ENCODE measurements around the gene ZNF554. TPM values are rescaled to one million over a fixed set of nuclear protein-coding genes. Genes with fewer than 3 reads are reported as not detected.

Gene ZNF554
- total and polyA plus RNA-seq, 2 experiments from 2014 or later, result 2.0 to 7.5 TPM

DNA sequence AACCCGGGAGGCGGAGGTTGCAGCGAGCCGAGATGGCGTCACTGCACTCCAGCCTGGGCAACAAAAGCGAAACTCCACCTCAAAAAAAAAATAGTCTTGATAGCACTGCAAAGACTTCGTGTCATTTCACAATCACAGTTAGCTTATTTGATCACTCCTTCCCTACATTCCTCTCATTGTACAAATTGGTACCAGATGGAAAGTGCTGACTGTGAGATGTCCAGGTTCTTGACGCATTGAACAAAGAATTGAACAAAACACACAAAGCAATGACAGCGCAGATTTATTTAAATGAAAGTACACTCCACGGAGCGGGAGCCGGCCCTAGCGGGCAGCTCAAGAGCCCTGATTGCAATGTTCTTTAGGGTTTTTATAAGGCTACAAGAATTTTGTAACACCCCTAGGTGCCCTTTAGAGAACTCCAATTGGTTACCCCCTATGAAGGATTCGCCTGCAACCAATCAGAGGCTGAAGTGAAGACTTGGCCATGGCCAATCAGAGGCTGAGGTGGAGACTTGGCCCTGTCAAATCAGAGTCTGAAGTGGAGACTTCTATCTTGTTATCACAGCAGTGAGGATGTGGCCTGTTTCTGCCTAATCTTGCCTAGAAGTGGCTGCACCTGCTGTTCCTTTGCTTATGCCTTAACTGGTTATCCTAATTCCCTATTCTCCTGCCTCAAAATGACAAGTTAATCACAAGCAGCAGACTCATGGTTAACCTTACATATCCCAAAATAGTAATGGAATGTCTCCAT lies 64.2 kb downstream of the ZNF554 start:
- Mint-ChIP-seq H3K36me3 (ENCODE audit: low read depth) (peaks cover 9% of the 10 kb centered on the region), H3K27me3 (ENCODE audit: insufficient read depth, low read depth, poor library complexity) (peaks cover 7% of the 10 kb centered on the region), H3K27ac (no peak overlapping the region), H3K4me3 (no peak overlapping the region), H3K9me3 (peaks cover 72% of the 10 kb centered on the region), H3K4me1 (peaks cover 2% of the 10 kb centered on the region)
- no peak for DNase-seq (ENCODE audit: low spot score)
- no peak overlapping the region for H2AFZ ChIP-seq
- H3K27ac ChIP-seq (ENCODE audit: low read depth), result no peak overlapping the region
- 0 out of 2 replicates have a peak, but pooled peaks cover 2% of the 10 kb centered on the region for H3K9me2 ChIP-seq (ENCODE audit: insufficient read depth)
- H3K79me2 ChIP-seq (replicated peaks; ENCODE audit: insufficient read depth), result no peaks in the 10 kb centered on the region
- no peaks in the 10 kb centered on the region; the same call in 1 of the 2 replicates for H3K4me1 ChIP-seq (ENCODE audit: insufficient read depth)
- TF ChIP-seq STAT1 (IDR thresholded peaks at IDR 0.05; ENCODE audit: unreplicated experiment), result no peak
- TF ChIP-seq NANOG (IDR thresholded peaks at IDR 0.05; ENCODE audit: borderline replicate concordance), result no peak
- TF ChIP-seq JUNB (IDR thresholded peaks at IDR 0.05; ENCODE audit: unreplicated experiment), result no peak
- no peak for TF ChIP-seq EZH2phosphoT487 (IDR thresholded peaks at IDR 0.05; ENCODE audit: unreplicated experiment)
- no peak for TF ChIP-seq ZNF331 (CRISPR knock-in tag; IDR thresholded peaks at IDR 0.05; ENCODE audit: low read depth)
- no peak for TF ChIP-seq CREB1 (CRISPR knock-in tag; IDR thresholded peaks at IDR 0.05; ENCODE audit: low read depth)
- TF ChIP-seq, protein P1, sequence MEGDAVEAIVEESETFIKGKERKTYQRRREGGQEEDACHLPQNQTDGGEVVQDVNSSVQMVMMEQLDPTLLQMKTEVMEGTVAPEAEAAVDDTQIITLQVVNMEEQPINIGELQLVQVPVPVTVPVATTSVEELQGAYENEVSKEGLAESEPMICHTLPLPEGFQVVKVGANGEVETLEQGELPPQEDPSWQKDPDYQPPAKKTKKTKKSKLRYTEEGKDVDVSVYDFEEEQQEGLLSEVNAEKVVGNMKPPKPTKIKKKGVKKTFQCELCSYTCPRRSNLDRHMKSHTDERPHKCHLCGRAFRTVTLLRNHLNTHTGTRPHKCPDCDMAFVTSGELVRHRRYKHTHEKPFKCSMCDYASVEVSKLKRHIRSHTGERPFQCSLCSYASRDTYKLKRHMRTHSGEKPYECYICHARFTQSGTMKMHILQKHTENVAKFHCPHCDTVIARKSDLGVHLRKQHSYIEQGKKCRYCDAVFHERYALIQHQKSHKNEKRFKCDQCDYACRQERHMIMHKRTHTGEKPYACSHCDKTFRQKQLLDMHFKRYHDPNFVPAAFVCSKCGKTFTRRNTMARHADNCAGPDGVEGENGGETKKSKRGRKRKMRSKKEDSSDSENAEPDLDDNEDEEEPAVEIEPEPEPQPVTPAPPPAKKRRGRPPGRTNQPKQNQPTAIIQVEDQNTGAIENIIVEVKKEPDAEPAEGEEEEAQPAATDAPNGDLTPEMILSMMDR (conservative IDR thresholded peaks at IDR 0.05; ENCODE audit: low read depth in 2 of 2), result no peak
- TF ChIP-seq ZNF114 (CRISPR knock-in tag; IDR thresholded peaks at IDR 0.05), result no peak
- no peak for TF ChIP-seq EZH2 (IDR thresholded peaks at IDR 0.05; ENCODE audit: low read depth, unreplicated experiment)
- TF ChIP-seq, protein P2, sequence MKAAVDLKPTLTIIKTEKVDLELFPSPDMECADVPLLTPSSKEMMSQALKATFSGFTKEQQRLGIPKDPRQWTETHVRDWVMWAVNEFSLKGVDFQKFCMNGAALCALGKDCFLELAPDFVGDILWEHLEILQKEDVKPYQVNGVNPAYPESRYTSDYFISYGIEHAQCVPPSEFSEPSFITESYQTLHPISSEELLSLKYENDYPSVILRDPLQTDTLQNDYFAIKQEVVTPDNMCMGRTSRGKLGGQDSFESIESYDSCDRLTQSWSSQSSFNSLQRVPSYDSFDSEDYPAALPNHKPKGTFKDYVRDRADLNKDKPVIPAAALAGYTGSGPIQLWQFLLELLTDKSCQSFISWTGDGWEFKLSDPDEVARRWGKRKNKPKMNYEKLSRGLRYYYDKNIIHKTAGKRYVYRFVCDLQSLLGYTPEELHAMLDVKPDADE (IDR thresholded peaks at IDR 0.05), result no peak
- TF ChIP-seq, protein P3, sequence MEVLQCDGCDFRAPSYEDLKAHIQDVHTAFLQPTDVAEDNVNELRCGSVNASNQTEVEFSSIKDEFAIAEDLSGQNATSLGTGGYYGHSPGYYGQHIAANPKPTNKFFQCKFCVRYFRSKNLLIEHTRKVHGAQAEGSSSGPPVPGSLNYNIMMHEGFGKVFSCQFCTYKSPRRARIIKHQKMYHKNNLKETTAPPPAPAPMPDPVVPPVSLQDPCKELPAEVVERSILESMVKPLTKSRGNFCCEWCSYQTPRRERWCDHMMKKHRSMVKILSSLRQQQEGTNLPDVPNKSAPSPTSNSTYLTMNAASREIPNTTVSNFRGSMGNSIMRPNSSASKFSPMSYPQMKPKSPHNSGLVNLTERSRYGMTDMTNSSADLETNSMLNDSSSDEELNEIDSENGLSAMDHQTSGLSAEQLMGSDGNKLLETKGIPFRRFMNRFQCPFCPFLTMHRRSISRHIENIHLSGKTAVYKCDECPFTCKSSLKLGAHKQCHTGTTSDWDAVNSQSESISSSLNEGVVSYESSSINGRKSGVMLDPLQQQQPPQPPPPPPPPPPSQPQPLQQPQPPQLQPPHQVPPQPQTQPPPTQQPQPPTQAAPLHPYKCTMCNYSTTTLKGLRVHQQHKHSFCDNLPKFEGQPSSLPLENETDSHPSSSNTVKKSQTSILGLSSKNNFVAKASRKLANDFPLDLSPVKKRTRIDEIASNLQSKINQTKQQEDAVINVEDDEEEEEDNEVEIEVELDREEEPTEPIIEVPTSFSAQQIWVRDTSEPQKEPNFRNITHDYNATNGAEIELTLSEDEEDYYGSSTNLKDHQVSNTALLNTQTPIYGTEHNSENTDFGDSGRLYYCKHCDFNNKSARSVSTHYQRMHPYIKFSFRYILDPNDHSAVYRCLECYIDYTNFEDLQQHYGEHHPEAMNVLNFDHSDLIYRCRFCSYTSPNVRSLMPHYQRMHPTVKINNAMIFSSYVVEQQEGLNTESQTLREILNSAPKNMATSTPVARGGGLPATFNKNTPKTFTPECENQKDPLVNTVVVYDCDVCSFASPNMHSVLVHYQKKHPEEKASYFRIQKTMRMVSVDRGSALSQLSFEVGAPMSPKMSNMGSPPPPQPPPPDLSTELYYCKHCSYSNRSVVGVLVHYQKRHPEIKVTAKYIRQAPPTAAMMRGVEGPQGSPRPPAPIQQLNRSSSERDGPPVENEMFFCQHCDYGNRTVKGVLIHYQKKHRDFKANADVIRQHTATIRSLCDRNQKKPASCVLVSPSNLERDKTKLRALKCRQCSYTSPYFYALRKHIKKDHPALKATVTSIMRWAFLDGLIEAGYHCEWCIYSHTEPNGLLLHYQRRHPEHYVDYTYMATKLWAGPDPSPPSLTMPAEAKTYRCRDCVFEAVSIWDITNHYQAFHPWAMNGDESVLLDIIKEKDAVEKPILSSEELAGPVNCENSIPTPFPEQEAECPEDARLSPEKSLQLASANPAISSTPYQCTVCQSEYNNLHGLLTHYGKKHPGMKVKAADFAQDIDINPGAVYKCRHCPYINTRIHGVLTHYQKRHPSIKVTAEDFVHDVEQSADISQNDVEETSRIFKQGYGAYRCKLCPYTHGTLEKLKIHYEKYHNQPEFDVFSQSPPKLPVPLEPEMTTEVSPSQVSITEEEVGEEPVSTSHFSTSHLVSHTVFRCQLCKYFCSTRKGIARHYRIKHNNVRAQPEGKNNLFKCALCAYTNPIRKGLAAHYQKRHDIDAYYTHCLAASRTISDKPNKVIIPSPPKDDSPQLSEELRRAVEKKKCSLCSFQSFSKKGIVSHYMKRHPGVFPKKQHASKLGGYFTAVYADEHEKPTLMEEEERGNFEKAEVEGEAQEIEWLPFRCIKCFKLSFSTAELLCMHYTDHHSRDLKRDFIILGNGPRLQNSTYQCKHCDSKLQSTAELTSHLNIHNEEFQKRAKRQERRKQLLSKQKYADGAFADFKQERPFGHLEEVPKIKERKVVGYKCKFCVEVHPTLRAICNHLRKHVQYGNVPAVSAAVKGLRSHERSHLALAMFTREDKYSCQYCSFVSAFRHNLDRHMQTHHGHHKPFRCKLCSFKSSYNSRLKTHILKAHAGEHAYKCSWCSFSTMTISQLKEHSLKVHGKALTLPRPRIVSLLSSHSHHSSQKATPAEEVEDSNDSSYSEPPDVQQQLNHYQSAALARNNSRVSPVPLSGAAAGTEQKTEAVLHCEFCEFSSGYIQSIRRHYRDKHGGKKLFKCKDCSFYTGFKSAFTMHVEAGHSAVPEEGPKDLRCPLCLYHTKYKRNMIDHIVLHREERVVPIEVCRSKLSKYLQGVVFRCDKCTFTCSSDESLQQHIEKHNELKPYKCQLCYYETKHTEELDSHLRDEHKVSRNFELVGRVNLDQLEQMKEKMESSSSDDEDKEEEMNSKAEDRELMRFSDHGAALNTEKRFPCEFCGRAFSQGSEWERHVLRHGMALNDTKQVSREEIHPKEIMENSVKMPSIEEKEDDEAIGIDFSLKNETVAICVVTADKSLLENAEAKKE (CRISPR knock-in tag; IDR thresholded peaks at IDR 0.05), result no peak
- TF ChIP-seq POLR2AphosphoS5 (IDR thresholded peaks at IDR 0.05; ENCODE audit: low read depth), result no peak
- TF ChIP-seq, protein P4, sequence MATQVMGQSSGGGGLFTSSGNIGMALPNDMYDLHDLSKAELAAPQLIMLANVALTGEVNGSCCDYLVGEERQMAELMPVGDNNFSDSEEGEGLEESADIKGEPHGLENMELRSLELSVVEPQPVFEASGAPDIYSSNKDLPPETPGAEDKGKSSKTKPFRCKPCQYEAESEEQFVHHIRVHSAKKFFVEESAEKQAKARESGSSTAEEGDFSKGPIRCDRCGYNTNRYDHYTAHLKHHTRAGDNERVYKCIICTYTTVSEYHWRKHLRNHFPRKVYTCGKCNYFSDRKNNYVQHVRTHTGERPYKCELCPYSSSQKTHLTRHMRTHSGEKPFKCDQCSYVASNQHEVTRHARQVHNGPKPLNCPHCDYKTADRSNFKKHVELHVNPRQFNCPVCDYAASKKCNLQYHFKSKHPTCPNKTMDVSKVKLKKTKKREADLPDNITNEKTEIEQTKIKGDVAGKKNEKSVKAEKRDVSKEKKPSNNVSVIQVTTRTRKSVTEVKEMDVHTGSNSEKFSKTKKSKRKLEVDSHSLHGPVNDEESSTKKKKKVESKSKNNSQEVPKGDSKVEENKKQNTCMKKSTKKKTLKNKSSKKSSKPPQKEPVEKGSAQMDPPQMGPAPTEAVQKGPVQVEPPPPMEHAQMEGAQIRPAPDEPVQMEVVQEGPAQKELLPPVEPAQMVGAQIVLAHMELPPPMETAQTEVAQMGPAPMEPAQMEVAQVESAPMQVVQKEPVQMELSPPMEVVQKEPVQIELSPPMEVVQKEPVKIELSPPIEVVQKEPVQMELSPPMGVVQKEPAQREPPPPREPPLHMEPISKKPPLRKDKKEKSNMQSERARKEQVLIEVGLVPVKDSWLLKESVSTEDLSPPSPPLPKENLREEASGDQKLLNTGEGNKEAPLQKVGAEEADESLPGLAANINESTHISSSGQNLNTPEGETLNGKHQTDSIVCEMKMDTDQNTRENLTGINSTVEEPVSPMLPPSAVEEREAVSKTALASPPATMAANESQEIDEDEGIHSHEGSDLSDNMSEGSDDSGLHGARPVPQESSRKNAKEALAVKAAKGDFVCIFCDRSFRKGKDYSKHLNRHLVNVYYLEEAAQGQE (IDR thresholded peaks at IDR 0.05; ENCODE audit: unreplicated experiment), result no peak
- no peak overlapping the region for H3K4me2 ChIP-seq
- H3F3A ChIP-seq (replicated peaks; ENCODE audit: low read depth), result no peaks in the 10 kb centered on the region
- no peaks in the 10 kb centered on the region for H3K27me3 ChIP-seq (ENCODE audit: insufficient read depth)
- no peaks in the 10 kb centered on the region for H3K36me3 ChIP-seq (ENCODE audit: insufficient read depth)
- H4K20me1 ChIP-seq (replicated peaks; ENCODE audit: insufficient read depth), result no peaks in the 10 kb centered on the region
- no peak overlapping the region for H3K4me3 ChIP-seq
- no peak for ATAC-seq

Measured in GM23338 (cell line).